Measurements from ENCODE around the gene PPP1R1B. TPM values are rescaled to one million over a fixed set of nuclear protein-coding genes. Genes with fewer than 3 reads are reported as not detected.

PPP1R1B gene
- total RNA-seq, 4 donors from 2014 or later = 0.23 to 4.8 (median 2.4) TPM

DNA sequence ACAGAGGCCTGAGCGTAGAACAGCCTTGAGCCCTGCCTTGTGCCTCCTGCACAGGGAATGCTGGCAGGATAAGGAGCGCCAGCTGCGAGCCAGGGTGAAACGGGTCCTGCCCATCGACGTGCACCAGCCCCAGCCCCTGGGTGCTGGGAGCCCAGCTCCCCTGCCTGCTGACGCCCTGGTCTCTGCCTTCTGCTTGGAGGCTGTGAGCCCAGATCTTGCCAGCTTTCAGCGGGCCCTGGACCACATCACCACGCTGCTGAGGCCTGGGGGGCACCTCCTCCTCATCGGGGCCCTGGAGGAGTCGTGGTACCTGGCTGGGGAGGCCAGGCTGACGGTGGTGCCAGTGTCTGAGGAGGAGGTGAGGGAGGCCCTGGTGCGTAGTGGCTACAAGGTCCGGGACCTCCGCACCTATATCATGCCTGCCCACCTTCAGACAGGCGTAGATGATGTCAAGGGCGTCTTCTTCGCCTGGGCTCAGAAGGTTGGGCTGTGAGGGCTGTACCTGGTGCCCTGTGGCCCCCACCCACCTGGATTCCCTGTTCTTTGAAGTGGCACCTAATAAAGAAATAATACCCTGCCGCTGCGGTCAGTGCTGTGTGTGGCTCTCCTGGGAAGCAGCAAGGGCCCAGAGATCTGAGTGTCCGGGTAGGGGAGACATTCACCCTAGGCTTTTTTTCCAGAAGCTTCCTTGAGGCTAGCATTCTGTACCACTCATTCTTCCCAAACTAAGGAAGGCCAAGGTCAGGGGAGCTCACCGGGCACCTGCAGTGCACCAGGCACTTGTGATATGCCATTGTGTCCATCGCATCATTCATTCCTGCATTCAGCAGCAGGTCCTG lies 43.4 kb downstream of the PPP1R1B start:
- Histone ChIP-seq H3K4me3 (no peak overlapping the region), H3K36me3 (no peaks in the 10 kb centered on the region), H3K27me3 (peaks cover 0 to 66% (median 3%) of the 10 kb centered on the region in 4 donors), H3K4me1 (peaks cover 32 to 78% (median 44%) of the 10 kb centered on the region in 3 donors), H3K9me3 (no peaks in the 10 kb centered on the region), H3K27ac (no peak overlapping the region)
- no peak for TF ChIP-seq POLR2A (IDR thresholded peaks at IDR 0.05)
- TF ChIP-seq, protein P1, sequence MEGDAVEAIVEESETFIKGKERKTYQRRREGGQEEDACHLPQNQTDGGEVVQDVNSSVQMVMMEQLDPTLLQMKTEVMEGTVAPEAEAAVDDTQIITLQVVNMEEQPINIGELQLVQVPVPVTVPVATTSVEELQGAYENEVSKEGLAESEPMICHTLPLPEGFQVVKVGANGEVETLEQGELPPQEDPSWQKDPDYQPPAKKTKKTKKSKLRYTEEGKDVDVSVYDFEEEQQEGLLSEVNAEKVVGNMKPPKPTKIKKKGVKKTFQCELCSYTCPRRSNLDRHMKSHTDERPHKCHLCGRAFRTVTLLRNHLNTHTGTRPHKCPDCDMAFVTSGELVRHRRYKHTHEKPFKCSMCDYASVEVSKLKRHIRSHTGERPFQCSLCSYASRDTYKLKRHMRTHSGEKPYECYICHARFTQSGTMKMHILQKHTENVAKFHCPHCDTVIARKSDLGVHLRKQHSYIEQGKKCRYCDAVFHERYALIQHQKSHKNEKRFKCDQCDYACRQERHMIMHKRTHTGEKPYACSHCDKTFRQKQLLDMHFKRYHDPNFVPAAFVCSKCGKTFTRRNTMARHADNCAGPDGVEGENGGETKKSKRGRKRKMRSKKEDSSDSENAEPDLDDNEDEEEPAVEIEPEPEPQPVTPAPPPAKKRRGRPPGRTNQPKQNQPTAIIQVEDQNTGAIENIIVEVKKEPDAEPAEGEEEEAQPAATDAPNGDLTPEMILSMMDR (IDR thresholded peaks at IDR 0.05) = no peak
- DNase-seq = no peak
- intact Hi-C loops (cut with DNase I) = no loop called here
- WGBS, 2 donors = 93 to 94% methylated on average over 8 of the region's 23 CpGs

DNA sequence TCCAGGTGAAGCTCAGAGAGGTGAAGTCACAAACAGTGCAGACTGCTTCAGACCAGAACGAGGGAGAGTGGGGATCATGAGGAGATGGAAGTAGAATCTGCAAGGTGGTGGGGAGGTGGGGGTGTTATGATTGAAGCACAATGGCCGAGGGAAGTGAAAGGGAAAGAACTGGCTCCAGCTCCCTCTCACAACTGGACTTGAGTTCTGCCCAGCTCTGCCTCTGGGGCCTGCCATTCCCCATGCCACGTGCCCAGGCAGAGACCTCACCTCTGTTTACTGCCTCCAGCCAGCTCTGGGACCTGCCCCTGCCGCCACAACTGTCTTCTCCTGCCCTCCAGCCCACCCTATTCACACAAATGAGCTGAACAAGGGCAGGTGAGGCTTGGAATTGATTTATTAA lies 44.0 kb downstream of the PPP1R1B start:
- intact Hi-C loops (cut with DNase I) = no loop called here
- Histone ChIP-seq H3K27ac (no peak overlapping the region), H3K4me3 (no peak overlapping the region), H3K36me3 (no peaks in the 10 kb centered on the region), H3K9me3 (no peaks in the 10 kb centered on the region), H3K4me1 (peaks cover 38 to 78% (median 50%) of the 10 kb centered on the region in 3 donors), H3K27me3 (peaks cover 0 to 60% (median 3%) of the 10 kb centered on the region in 4 donors)
- DNase-seq = no peak
- TF ChIP-seq, protein P1 (IDR thresholded peaks at IDR 0.05) = no peak
- no peak for TF ChIP-seq POLR2A (IDR thresholded peaks at IDR 0.05)
- 36 to 37% methylated on average over 2 to 3 of the region's 4 CpGs for WGBS, 2 donors

DNA sequence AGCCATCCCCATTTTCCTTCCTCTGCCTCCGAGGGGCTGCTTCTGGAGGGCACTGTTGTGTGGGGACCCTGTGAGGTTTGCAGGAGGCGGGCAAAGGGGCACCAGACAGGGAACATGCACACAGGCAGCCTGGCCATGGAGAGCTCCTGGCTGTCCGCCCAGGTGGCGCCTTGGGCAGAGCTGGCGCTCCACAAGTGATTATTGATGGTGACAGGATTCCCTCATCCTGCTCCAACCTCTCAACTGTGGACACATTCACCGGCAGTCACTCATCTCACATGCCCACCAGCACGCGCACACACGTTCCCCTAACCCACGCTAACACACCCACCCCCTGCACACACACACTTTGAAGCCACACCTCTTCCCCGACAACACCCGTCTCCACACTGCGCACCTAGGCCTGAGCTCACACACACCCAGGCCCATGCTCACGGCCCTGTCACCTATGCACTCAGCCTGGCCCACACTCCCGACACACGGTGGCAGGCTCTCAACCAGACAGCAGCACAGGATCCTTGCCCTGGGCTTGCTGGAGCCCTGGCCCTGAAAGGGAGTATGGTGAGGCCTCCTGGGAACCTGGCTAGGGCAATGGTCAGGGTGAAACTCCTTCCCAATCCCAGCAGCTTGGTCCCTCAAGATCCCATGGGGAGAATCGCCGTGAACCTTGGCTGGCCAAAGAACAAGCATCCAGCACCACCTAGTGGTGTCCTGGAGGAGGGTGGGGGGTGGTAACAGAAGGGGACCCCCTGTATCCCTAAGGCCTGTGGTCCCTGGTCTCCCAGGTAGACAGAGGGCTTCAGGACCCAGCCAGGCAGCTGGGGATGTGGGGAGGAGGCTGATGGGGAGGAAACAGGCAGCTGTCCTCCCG lies 45.1 kb downstream of the PPP1R1B start:
- H3K27me3 ChIP-seq = peaks cover 0 to 48% (median 3%) of the 10 kb centered on the region in 4 donors
- DNase-seq = no peak
- TF ChIP-seq, protein P1 (IDR thresholded peaks at IDR 0.05) = peak; percentile 30 to 63 (median 46)
- TF ChIP-seq POLR2A (IDR thresholded peaks at IDR 0.05) = no peak
- H3K4me1 ChIP-seq = peaks cover 42 to 78% (median 56%) of the 10 kb centered on the region in 3 donors
- H3K9me3 ChIP-seq = no peaks in the 10 kb centered on the region
- peak overlapping the region in 3 of 4 donors; percentile 41 to 69 (median 63) for H3K27ac ChIP-seq
- WGBS, 2 donors = 47 to 49% methylated on average over 9 to 12 of the region's 19 CpGs
- intact Hi-C loops (cut with DNase I) = no loop called here
- H3K4me3 ChIP-seq = no peak overlapping the region
- peaks cover 0 to 7% (median 0%) of the 10 kb centered on the region in 3 donors for H3K36me3 ChIP-seq

DNA sequence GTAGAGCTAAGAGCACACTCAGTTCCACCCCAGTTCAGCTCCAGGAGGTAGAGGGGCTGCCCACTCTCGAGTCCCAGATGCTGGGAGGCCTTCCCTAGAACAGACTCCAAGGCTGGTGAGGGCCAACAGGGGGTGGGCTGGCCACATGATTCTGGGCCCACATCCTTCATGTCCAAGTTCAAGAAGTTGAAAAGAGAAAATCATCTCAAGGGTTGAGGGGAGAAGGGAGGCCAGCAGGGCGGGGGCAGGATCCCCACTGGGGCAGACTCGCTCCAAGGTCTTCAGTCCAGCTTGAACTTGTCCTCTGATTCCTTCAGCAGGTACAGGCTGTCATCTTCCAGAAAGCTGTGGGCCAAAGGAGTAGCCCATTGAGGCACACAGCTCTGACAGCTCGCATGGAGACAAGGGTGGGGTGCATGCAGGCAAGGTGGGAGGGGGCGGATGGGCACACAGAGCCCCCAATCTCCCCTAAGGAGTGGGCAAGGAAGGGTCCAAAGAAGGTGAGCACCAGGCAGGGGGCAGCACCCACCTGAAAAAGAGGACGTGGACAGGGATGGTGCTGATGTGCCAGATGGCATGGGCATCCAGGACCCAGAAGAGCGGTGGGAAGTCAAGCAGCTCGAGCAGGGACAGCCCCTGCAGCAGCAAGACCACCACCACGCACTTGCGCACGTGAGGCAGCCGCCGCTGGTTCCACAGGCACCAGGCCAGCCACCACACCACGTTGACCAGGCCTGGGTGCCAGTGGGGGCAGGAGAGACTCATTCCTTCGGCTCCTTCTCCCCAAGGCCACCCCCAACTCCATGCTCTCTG lies 46.0 kb downstream of the PPP1R1B start:
- Histone ChIP-seq H3K9me3 (no peaks in the 10 kb centered on the region), H3K4me1 (peaks cover 33 to 78% (median 48%) of the 10 kb centered on the region in 3 donors), H3K4me3 (no peak overlapping the region), H3K36me3 (peaks cover 0 to 15% (median 0%) of the 10 kb centered on the region in 3 donors), H3K27me3 (peaks cover 0 to 40% (median 3%) of the 10 kb centered on the region in 4 donors), H3K27ac (peak overlapping the region in 3 of 4 donors; percentile 41 to 69 (median 63))
- 73 to 83% methylated on average over 6 to 13 of the region's 15 CpGs for WGBS, 2 donors
- TF ChIP-seq, protein P1 (IDR thresholded peaks at IDR 0.05) = no peak
- no peak for TF ChIP-seq POLR2A (IDR thresholded peaks at IDR 0.05)
- no peak for DNase-seq
- intact Hi-C loops (cut with DNase I) = no loop called here
